RWPE1 (cell line): ENCODE measurements around the gene TNFRSF13B.
"Not testable (repeated sequence)": the region's sequence is repeated elsewhere in the genome, so short reads cannot be mapped to it uniquely, and the experiment has no call there.

Experiments
- CTCF ChIA-PET: fragments of 350-600 bp; sonication (Branson Sonifier 250); formaldehyde crosslinking; extraction: SDS; loops from one replicate; lab custom pipeline; 2021; lab: Yijun Ruan, JAX
- POLR2A ChIA-PET: fragments of 400-600 bp; formaldehyde crosslinking; extraction: SDS; loops from one replicate; lab custom pipeline; 2020; ENCODE audit warnings: antibody characterized with exemption; ENCODE audit not compliant: low non-redundant PET; lab: Yijun Ruan, JAX
- DNase-seq: peaks from one replicate; pipeline ENCODE4 v3.0.0; 2012; ENCODE audit warnings: low spot score
- H3K27ac ChIP-seq: fragments of 450-650 bp; 2 replicates; pipeline ENCODE4 v1.5.1; 2017
- CTCF ChIP-seq: fragments of 450-650 bp; conservative IDR thresholded peaks from 2 replicates; pipeline ENCODE4 v1.5.1; 2017; ENCODE audit warnings: low read depth, mild to moderate bottlenecking

The TNFRSF13B gene

GRCh38 chr17:17009972-17010371 lies 38.1 kb upstream of the TNFRSF13B start:
- peak overlapping the region; percentile 75 for H3K27ac ChIP-seq
- CTCF ChIA-PET, DNase-seq, POLR2A ChIA-PET: not testable (repeated sequence)

DNA sequence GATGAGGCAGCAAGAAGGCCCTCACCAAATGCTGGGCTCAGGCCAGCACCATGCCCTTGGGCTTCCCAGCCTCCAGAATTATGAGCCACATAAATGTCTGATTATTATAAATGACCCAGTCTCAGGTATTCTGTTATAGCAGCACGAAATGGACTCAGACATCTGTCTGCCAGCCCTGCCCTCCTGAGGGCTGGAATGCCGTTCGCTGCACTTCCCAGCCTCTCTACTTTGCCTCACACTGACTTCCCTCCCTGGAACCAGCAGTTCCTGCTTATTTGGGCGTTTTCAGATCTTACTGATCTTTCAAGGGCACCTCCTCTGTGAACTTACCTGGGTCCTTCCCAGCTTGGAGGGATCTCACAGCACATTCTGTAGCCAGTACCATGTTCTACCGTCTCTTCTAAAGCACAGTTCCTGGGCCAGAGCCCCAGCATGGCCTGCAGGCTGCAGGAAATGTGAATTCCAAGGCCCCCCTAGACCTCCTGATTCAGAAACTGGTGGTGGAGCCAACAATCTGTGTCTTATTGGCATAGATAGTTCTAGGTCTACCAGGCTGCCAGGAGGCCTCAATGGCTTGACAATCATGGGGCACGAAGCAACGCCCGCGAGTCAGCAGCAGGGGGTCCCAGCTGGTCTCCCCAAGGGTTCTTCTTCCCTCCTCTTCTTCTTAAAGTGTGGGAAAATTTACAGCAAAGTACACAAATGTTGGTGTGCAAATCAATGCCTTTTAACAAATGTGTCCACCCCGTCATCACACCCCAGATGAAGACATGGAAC lies 36.9 kb upstream of the TNFRSF13B start:
- POLR2A ChIA-PET, DNase-seq: not testable (repeated sequence)
- CTCF ChIA-PET, result interaction anchor here (0.6 kb wide), 1 partner anchor 70 kb away, joined by 3 read pairs; no protein-coding TSS in a partner anchor
- H3K27ac ChIP-seq, result peak overlapping the region; percentile 75

DNA sequence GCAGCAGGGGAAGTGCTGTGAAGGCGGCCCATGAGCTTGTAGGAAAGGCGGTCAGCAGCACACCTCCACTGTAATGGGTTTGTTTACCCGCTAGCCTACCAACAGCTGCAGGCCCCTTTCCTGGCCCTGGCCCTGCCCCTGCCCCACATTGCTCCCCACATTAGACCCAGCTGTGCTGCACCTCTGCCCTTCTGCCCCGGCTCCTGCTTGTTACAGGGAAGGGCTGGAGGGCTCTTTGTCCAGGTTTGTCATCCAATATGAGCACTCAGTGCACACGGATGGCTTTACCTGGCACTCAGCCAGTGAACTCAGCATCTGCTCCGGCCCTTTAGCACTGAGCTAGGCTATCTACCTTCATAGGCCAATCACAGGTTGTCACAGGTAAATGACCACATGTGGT lies 36.0 kb upstream of the TNFRSF13B start:
- POLR2A ChIA-PET, DNase-seq, CTCF ChIA-PET, H3K27ac ChIP-seq: not testable (repeated sequence)

DNA sequence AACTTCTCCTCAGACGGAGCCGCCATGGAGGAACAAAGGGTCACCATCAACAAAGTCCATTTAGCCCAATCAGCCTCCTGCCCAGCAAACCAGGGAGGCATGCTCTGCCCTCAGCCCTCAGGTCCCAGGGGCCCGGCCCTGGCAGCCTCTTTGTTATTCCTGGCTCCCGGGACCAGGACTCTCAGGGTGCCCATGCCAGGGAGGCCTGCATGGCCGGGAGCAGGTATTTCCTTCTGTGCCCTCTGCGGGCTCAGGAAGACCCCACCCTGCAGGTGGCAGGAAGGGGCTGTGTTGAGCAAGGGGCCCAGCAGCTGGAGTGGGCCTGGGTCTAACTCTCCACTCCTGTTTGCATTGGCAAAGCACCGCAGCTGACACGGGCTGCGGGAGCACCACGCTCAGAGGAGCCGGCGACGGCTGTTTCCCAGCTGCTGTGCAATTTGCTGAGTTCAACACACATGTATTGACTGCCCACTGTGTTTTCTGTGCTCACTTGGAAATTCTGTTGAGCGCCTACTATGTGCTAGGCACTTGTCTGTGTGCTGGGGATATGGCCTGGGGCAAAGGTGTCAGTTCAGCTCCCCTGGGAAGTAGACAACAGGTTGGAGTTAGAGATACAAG lies 33.2 kb upstream of the TNFRSF13B start:
- CTCF ChIA-PET, result interaction anchor here (0.7 to 1.0 kb wide), 3 partner anchors 32 to 228 kb away, joined by 4 to 5 read pairs (median 5); no protein-coding TSS in a partner anchor
- POLR2A ChIA-PET, DNase-seq, H3K27ac ChIP-seq: not testable (repeated sequence)

DNA sequence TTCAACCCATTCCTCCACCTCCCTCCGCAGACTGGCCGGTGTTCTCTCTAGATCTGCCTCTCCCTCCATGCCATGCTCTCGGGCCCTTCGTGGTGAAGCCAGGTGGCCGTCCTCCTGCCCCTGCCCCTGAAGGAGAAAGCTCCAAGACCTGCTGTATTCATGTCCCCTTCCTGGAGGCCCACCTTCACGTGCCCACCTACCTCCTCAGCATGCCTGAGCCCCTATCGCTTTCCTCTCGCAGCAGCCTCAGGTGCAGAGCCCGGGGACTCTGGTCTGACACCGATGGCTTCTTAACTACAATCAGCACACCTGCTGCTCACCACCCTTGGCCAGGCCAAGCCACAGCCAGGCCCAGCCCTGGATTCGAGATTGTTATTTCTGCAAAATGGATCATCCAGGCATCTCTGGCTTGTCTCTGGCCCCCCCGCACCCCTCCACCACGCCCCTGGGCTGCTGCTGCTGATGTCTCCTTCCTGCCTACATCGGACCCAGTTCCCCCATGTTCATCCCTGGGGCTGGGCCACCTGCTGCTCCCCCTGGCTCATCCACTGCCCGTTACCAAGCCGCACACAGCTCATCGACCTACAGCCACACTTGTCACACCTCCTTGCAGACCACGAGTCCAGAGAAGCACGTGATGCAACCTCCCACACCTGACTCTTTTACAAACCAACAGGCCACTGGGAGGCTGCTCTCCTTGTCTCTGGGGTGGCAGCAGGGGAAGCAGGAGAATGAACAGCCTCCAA lies 32.5 kb upstream of the TNFRSF13B start:
- no peak for DNase-seq
- ChIA-PET POLR2A (no interaction called here), CTCF (no interaction called here)
- TF ChIP-seq CTCF, result no peak
- no peak overlapping the region for H3K27ac ChIP-seq

- POLR2A ChIA-PET, result interaction anchor here (0.7 kb wide), 1 partner anchor 167 kb away, joined by 4 read pairs; no protein-coding TSS in a partner anchor
- H3K27ac ChIP-seq, CTCF ChIA-PET, DNase-seq: not testable (repeated sequence)
These were observed 31.1 kb upstream of the TNFRSF13B start for GRCh38 chr17:17002731-17003715.

DNA sequence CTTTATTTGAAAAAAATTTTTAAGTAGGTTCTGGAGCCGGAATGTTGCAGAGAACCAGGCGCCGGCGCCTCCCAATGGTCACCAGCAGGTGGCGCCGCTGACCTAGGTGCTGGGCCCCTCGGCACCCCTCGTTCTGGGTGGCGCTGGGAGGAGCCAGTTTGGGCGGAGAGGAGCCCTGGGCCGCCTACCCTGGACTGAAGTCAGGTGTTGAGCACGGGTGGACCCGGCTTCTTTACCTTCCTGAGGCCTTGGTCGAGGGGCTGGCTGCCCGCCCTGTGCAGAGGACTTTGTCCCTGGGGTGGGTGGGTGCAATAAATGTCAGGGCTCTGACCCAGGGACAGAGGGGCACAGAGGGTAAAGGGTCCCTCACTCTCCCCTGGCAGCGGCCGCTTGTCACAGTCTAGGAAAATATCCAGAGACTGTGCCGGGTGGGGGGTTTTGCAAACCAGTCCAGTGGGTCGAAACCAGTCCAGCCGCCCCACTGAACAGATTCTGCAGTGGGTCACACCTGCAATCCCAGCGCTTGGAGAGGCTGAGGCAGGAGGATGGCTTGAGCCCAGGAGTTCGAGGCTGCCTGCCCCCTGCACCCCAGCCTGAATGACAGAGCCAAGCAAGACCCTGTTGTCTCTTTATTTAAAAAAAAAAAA lies 30.1 kb upstream of the TNFRSF13B start:
- peak; percentile 96 for TF ChIP-seq CTCF
- POLR2A ChIA-PET, result no interaction called here
- peak; percentile 84 for DNase-seq
- no peak overlapping the region for H3K27ac ChIP-seq
- CTCF ChIA-PET, result no interaction called here

DNA sequence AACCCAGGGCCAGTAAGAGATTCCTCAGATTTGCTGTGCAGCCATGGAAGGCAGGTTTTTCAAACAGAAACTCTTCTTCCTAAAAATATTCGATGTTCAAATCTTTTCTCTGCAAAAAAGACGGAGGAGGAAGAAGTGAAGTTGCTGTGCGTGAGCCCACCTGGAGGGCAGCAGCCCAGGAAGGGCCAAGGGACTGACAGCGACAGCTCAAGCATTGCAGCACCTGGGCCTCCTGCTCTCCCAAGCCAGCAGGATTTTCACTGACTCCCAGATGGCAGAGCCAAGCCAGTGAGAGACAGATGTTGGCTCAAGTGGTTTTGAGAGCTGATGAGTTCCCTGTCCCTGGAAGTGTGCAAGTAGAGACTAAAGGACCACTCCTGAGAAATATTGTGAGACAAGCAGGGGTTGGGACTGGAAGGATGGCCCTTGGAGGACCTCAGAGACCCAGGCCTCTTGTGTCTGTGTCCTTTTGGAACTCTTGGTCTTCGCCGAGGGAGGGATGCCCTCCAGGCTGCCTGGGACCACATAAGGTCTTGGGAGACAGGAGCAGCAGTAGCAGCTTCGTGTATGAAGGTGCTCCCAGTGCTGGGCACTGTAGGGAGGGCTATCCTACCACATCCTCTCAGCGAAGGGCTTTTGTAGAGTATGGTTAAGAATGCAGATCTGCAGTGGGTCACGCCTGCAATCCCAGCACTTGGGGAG lies 29.3 kb upstream of the TNFRSF13B start:
- ChIA-PET POLR2A (no interaction called here), CTCF (interaction anchor here (0.5 to 1.2 kb wide), 3 partner anchors 9 to 362 kb away, joined by 3 to 6 read pairs (median 4); no protein-coding TSS in a partner anchor)
- no peak overlapping the region for H3K27ac ChIP-seq
- no peak for TF ChIP-seq CTCF
- no peak for DNase-seq
